ENCODE data around the gene ATP5PD. TPM values are rescaled to one million over a fixed set of nuclear protein-coding genes. Genes with fewer than 3 reads are reported as not detected.

Gene ATP5PD
- total and polyA plus RNA-seq, 2 of the 13 experiments (the other 11 are each of a cell fraction or from before 2014, with no cell fraction given) = 158 to 428 TPM

DNA sequence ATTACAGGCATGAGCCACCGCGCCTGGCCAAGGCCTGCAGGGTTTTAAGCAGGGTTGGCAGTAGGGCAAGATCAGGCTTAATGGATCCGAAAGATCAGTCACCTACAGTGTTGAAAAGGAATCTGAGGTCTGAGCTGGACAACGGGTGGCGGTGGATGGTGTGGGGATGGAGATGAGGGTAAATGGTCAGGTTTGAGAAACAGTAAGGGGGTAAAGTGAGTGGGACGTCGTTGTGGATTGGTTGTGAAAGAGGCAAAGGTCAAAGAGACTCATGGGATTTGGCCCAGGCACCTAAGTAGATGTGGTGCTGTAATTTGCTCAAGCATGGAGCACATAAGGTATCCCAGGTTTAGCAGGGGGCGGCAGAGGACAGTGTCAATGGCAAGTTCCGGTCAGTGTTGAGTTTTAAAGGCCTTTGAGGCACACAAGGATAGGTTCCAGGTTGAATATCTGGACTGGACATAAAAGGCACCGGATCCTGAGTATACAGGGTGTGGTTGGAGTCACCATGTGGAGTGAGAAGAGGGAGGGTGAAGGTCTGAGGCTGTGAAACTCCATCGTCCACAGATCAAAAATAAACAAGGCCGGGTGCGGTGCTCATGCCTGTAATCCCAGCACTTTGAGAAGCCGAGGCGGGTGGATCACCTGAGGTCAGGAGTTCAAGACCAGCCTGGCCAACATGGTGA, 39.9 kb upstream of the ATP5PD start (continued):
- TF ChIP-seq KDM1A (CRISPR knock-in tag; IDR thresholded peaks at IDR 0.05) (0 out of 2 replicates have a peak, but pooled peaks have one; percentile 40), ZFAT (CRISPR knock-in tag; conservative IDR thresholded peaks at IDR 0.05) (no peak), ZNF383 (CRISPR knock-in tag; IDR thresholded peaks at IDR 0.05; ENCODE audit: borderline replicate concordance) (0 out of 2 replicates have a peak, but pooled peaks have one; percentile 42), PHF21A (CRISPR knock-in tag; IDR thresholded peaks at IDR 0.05) (peak; percentile 78), PAWR (CRISPR knock-in tag; IDR thresholded peaks at IDR 0.05; ENCODE audit: borderline replicate concordance) (0 out of 2 replicates have a peak, but pooled peaks have one; percentile 67), GLI4 (CRISPR knock-in tag; IDR thresholded peaks at IDR 0.05; ENCODE audit: borderline replicate concordance) (0 out of 2 replicates have a peak, but pooled peaks have one; percentile 49), ZC3H13 (CRISPR knock-in tag; IDR thresholded peaks at IDR 0.05) (0 out of 2 replicates have a peak, but pooled peaks have one; percentile 45), ZFYVE20 (CRISPR knock-in tag; IDR thresholded peaks at IDR 0.05; ENCODE audit: borderline replicate concordance, low read depth) (no peak), ZBTB1 (CRISPR knock-in tag; IDR thresholded peaks at IDR 0.05; ENCODE audit: borderline replicate concordance) (no peak), ZNF292 (CRISPR knock-in tag; IDR thresholded peaks at IDR 0.05; ENCODE audit: borderline replicate concordance, low read depth) (peak; percentile 69; the same call in 1 of the 2 replicates), KAT7 (CRISPR knock-in tag; IDR thresholded peaks at IDR 0.05; ENCODE audit: borderline replicate concordance) (0 out of 2 replicates have a peak, but pooled peaks have one; percentile 38), FOXA3 (CRISPR knock-in tag; IDR thresholded peaks at IDR 0.05) (peak; percentile 86), MEIS1 (CRISPR knock-in tag; IDR thresholded peaks at IDR 0.05; ENCODE audit: borderline replicate concordance) (peak; percentile 20; the same call in 1 of the 2 replicates), ZNF367 (CRISPR knock-in tag; IDR thresholded peaks at IDR 0.05; ENCODE audit: borderline replicate concordance) (no peak)
- TF ChIP-seq, protein P1, sequence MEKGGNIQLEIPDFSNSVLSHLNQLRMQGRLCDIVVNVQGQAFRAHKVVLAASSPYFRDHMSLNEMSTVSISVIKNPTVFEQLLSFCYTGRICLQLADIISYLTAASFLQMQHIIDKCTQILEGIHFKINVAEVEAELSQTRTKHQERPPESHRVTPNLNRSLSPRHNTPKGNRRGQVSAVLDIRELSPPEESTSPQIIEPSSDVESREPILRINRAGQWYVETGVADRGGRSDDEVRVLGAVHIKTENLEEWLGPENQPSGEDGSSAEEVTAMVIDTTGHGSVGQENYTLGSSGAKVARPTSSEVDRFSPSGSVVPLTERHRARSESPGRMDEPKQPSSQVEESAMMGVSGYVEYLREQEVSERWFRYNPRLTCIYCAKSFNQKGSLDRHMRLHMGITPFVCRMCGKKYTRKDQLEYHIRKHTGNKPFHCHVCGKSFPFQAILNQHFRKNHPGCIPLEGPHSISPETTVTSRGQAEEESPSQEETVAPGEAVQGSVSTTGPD (CRISPR knock-in tag; IDR thresholded peaks at IDR 0.05) = peak; percentile 77; the same call in 1 of the 2 replicates
- TF ChIP-seq, protein P2, sequence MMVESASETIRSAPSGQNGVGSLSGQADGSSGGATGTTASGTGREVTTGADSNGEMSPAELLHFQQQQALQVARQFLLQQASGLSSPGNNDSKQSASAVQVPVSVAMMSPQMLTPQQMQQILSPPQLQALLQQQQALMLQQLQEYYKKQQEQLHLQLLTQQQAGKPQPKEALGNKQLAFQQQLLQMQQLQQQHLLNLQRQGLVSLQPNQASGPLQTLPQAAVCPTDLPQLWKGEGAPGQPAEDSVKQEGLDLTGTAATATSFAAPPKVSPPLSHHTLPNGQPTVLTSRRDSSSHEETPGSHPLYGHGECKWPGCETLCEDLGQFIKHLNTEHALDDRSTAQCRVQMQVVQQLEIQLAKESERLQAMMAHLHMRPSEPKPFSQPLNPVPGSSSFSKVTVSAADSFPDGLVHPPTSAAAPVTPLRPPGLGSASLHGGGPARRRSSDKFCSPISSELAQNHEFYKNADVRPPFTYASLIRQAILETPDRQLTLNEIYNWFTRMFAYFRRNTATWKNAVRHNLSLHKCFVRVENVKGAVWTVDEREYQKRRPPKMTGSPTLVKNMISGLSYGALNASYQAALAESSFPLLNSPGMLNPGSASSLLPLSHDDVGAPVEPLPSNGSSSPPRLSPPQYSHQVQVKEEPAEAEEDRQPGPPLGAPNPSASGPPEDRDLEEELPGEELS (CRISPR knock-in tag; IDR thresholded peaks at IDR 0.05) = peak; percentile 59; the same call in 1 of the 2 replicates
- TF ChIP-seq, protein P3, sequence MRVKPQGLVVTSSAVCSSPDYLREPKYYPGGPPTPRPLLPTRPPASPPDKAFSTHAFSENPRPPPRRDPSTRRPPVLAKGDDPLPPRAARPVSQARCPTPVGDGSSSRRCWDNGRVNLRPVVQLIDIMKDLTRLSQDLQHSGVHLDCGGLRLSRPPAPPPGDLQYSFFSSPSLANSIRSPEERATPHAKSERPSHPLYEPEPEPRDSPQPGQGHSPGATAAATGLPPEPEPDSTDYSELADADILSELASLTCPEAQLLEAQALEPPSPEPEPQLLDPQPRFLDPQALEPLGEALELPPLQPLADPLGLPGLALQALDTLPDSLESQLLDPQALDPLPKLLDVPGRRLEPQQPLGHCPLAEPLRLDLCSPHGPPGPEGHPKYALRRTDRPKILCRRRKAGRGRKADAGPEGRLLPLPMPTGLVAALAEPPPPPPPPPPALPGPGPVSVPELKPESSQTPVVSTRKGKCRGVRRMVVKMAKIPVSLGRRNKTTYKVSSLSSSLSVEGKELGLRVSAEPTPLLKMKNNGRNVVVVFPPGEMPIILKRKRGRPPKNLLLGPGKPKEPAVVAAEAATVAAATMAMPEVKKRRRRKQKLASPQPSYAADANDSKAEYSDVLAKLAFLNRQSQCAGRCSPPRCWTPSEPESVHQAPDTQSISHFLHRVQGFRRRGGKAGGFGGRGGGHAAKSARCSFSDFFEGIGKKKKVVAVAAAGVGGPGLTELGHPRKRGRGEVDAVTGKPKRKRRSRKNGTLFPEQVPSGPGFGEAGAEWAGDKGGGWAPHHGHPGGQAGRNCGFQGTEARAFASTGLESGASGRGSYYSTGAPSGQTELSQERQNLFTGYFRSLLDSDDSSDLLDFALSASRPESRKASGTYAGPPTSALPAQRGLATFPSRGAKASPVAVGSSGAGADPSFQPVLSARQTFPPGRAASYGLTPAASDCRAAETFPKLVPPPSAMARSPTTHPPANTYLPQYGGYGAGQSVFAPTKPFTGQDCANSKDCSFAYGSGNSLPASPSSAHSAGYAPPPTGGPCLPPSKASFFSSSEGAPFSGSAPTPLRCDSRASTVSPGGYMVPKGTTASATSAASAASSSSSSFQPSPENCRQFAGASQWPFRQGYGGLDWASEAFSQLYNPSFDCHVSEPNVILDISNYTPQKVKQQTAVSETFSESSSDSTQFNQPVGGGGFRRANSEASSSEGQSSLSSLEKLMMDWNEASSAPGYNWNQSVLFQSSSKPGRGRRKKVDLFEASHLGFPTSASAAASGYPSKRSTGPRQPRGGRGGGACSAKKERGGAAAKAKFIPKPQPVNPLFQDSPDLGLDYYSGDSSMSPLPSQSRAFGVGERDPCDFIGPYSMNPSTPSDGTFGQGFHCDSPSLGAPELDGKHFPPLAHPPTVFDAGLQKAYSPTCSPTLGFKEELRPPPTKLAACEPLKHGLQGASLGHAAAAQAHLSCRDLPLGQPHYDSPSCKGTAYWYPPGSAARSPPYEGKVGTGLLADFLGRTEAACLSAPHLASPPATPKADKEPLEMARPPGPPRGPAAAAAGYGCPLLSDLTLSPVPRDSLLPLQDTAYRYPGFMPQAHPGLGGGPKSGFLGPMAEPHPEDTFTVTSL (CRISPR knock-in tag; IDR thresholded peaks at IDR 0.05; ENCODE audit: borderline replicate concordance) = 0 out of 2 replicates have a peak, but pooled peaks have one; percentile 7
- TF ChIP-seq, protein P4, sequence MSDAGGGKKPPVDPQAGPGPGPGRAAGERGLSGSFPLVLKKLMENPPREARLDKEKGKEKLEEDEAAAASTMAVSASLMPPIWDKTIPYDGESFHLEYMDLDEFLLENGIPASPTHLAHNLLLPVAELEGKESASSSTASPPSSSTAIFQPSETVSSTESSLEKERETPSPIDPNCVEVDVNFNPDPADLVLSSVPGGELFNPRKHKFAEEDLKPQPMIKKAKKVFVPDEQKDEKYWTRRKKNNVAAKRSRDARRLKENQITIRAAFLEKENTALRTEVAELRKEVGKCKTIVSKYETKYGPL (CRISPR knock-in tag; IDR thresholded peaks at IDR 0.05) = peak; percentile 17; the same call in 1 of the 2 replicates
